HepG2 (cell line): ENCODE data around the gene FUT3. TPM values are rescaled to one million over a fixed set of nuclear protein-coding genes. Genes with fewer than 3 reads are reported as not detected.

Source experiments
- GATA4 ChIP-seq: sonication (generic); IDR thresholded peaks from 2 replicates; pipeline ENCODE4 v1.6.1; 2016; ENCODE audit warnings: antibody characterized with exemption, low read depth, borderline replicate concordance
- HNF4A ChIP-seq: sonication (generic); formaldehyde crosslinking; IDR thresholded peaks from 2 replicates; pipeline ENCODE4 v1.4.0; 2020; ENCODE audit warnings: missing genetic modification reagents
- ISL2 ChIP-seq: sonication (generic); formaldehyde crosslinking; IDR thresholded peaks from 2 replicates; pipeline ENCODE4 v1.5.0; 2020; ENCODE audit warnings: missing genetic modification reagents
- RAD51 ChIP-seq: fragments of 450-650 bp; IDR thresholded peaks from 2 replicates; pipeline ENCODE4 v1.6.1; 2016; ENCODE audit warnings: borderline replicate concordance
- RBAK ChIP-seq: sonication (generic); formaldehyde crosslinking; IDR thresholded peaks from 2 replicates; pipeline ENCODE4 v1.5.1; 2020; ENCODE audit warnings: mild to moderate bottlenecking, missing genetic modification reagents
- TEAD3 ChIP-seq: optimal IDR thresholded peaks from 2 replicates; pipeline ENCODE3; 2016; ENCODE audit warnings: borderline replicate concordance
- THAP11 ChIP-seq: IDR thresholded peaks from 2 replicates; pipeline ENCODE4 v1.6.1; 2016; ENCODE audit warnings: missing biosample characterization, missing genetic modification reagents
- ZBTB21 ChIP-seq: sonication (generic); formaldehyde crosslinking; IDR thresholded peaks from 2 replicates; pipeline ENCODE4 v1.4.0; 2020; ENCODE audit warnings: missing genetic modification reagents
- ZEB1 ChIP-seq: IDR thresholded peaks from 2 replicates; pipeline ENCODE4 v1.6.1; 2012; ENCODE audit warnings: mild to moderate bottlenecking, low read depth, inconsistent platforms; ENCODE audit not compliant: insufficient replicate concordance
- ZNF451 ChIP-seq: sonication (generic); formaldehyde crosslinking; IDR thresholded peaks from 2 replicates; pipeline ENCODE4 v1.5.0; 2020; ENCODE audit warnings: mild to moderate bottlenecking, missing genetic modification reagents
- ZNF543 ChIP-seq: sonication (generic); formaldehyde crosslinking; IDR thresholded peaks from 2 replicates; pipeline ENCODE4 v1.4.0; 2020; ENCODE audit warnings: mild to moderate bottlenecking, missing genetic modification reagents
- ZNF556 ChIP-seq: sonication (generic); formaldehyde crosslinking; IDR thresholded peaks from 2 replicates; pipeline ENCODE4 v1.4.0; 2020; ENCODE audit warnings: mild to moderate bottlenecking, missing genetic modification reagents, borderline replicate concordance
- ZNF761 ChIP-seq: sonication (generic); formaldehyde crosslinking; conservative IDR thresholded peaks from 2 replicates; pipeline ENCODE4 v1.4.0; 2020; ENCODE audit warnings: mild to moderate bottlenecking, missing genetic modification reagents
- polyA plus RNA-seq, 8 experiments: library from polyadenylated mRNA; depleted of rRNA in 3 of 8; stranded (reverse) in 7 of 8; unstranded in 1 of 8; fragments of >200 nt; fragmentation: Illumina TruSeq in 4 of 8; extraction: Trizol in 4 of 8; gene quantifications; 2 replicates each; pipeline versions ENCODE4 v1.2.1 to v1.2.3, GENCODE V29; 2011 to 2016; ENCODE audit warnings: low read depth in 4 of 8, missing spikeins in 1 of 8, mixed read lengths in 1 of 8; ENCODE audit not compliant: insufficient read depth in 1 of 8
- total RNA-seq, 5 experiments: library from RNA; depleted of rRNA; stranded (reverse); fragments of >200 nt; fragmentation: Illumina TruSeq; extraction: Trizol; gene quantifications; 2 replicates each; pipeline ENCODE4 v1.2.3, GENCODE V29; 2016; ENCODE audit warnings: low read depth in 1 of 5
- TF ChIP-seq, protein P1 (sequence below): sonication (generic); formaldehyde crosslinking; IDR thresholded peaks from 2 replicates; pipeline ENCODE4 v1.5.1; 2020; ENCODE audit warnings: mild to moderate bottlenecking, missing genetic modification reagents, borderline replicate concordance
- TF ChIP-seq, protein P2 (sequence below), 2 experiments: sonication (generic) in 1 of 2; formaldehyde crosslinking in 1 of 2; IDR thresholded peaks; 2 replicates each; pipeline versions ENCODE4 v1.5.1 to v1.6.1; 2011 to 2020; ENCODE audit warnings: borderline replicate concordance in 1 of 2, low read depth in 1 of 2, low read length in 1 of 2, mild to moderate bottlenecking in 1 of 2, missing genetic modification reagents in 1 of 2, moderate library complexity in 1 of 2
- TF ChIP-seq, protein P3 (sequence below): sonication (generic); formaldehyde crosslinking; IDR thresholded peaks from 2 replicates; pipeline ENCODE4 v1.5.1; 2020; ENCODE audit warnings: mild to moderate bottlenecking, missing genetic modification reagents, moderate library complexity
- TF ChIP-seq, protein P4 (sequence below): IDR thresholded peaks from 2 replicates; pipeline ENCODE4 v1.6.1; 2016; ENCODE audit warnings: low read depth

The FUT3 gene
- total and polyA plus RNA-seq, 2 of the 13 experiments (the other 11 are each of a cell fraction or from before 2014, with no cell fraction given), result 0.53 to 1.1 TPM

DNA sequence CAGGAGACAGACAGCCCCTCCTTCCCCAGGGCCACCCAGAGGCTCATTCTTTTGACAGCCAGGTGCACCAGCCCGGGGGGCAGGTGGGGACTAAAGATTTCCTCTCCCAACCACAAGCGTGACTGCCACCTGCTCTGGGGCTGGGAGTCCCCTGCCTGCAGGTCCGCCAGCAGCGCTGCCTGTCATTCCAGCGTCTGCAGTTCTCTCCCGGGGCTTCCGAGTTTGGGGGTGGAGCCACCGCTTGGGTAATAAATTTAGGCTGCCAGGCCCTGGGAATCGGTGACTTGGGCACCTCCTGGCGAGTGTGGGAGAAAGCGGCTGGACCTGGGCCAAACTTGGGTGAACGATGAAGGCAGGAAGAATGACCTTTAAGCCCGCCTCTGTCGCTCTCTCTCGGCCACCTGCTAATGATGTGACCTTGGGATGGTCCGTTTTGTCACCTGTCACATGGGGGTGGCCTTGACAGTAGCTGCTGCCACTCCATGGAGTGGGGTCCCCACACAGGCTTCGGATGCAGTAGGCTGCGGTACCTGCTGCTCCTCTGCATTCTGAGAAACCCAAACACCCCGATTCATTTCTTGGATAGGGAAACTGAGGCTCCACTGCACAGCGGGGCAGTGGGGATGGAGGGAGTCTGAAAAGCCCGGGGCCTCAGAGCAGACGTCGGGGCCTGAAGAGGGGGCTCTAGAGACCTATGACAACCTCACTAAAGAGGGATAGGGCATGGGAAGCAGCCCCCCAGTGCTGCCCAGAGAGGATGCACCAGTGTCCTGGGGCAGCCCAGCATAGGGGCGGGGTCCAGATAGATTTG, 24.5 kb downstream of the FUT3 start (continued):
- TF ChIP-seq, protein P1, sequence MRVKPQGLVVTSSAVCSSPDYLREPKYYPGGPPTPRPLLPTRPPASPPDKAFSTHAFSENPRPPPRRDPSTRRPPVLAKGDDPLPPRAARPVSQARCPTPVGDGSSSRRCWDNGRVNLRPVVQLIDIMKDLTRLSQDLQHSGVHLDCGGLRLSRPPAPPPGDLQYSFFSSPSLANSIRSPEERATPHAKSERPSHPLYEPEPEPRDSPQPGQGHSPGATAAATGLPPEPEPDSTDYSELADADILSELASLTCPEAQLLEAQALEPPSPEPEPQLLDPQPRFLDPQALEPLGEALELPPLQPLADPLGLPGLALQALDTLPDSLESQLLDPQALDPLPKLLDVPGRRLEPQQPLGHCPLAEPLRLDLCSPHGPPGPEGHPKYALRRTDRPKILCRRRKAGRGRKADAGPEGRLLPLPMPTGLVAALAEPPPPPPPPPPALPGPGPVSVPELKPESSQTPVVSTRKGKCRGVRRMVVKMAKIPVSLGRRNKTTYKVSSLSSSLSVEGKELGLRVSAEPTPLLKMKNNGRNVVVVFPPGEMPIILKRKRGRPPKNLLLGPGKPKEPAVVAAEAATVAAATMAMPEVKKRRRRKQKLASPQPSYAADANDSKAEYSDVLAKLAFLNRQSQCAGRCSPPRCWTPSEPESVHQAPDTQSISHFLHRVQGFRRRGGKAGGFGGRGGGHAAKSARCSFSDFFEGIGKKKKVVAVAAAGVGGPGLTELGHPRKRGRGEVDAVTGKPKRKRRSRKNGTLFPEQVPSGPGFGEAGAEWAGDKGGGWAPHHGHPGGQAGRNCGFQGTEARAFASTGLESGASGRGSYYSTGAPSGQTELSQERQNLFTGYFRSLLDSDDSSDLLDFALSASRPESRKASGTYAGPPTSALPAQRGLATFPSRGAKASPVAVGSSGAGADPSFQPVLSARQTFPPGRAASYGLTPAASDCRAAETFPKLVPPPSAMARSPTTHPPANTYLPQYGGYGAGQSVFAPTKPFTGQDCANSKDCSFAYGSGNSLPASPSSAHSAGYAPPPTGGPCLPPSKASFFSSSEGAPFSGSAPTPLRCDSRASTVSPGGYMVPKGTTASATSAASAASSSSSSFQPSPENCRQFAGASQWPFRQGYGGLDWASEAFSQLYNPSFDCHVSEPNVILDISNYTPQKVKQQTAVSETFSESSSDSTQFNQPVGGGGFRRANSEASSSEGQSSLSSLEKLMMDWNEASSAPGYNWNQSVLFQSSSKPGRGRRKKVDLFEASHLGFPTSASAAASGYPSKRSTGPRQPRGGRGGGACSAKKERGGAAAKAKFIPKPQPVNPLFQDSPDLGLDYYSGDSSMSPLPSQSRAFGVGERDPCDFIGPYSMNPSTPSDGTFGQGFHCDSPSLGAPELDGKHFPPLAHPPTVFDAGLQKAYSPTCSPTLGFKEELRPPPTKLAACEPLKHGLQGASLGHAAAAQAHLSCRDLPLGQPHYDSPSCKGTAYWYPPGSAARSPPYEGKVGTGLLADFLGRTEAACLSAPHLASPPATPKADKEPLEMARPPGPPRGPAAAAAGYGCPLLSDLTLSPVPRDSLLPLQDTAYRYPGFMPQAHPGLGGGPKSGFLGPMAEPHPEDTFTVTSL (CRISPR knock-in tag), result no peak
- TF ChIP-seq, protein P2, sequence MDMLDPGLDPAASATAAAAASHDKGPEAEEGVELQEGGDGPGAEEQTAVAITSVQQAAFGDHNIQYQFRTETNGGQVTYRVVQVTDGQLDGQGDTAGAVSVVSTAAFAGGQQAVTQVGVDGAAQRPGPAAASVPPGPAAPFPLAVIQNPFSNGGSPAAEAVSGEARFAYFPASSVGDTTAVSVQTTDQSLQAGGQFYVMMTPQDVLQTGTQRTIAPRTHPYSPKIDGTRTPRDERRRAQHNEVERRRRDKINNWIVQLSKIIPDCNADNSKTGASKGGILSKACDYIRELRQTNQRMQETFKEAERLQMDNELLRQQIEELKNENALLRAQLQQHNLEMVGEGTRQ (IDR thresholded peaks at IDR 0.05; ENCODE audit: low read depth, low read length), result peak; percentile 39; the same call in 1 of the 2 replicates
- TF ChIP-seq, protein P2 (CRISPR knock-in tag; IDR thresholded peaks at IDR 0.05; ENCODE audit: borderline replicate concordance), result no peak
- 0 out of 2 replicates have a peak, but pooled peaks have one; percentile 83 for TF ChIP-seq ZNF451
- peak; percentile 93 for TF ChIP-seq RBAK
- peak; percentile 80 for TF ChIP-seq ZNF761 (CRISPR knock-in tag)
- TF ChIP-seq ZNF556 (CRISPR knock-in tag), result 0 out of 2 replicates have a peak, but pooled peaks have one; percentile 64
- TF ChIP-seq ZEB1, result peak; percentile 58
- TF ChIP-seq ZBTB21 (CRISPR knock-in tag), result no peak
- no peak for TF ChIP-seq GATA4
- 0 out of 2 replicates have a peak, but pooled peaks have one; percentile 43 for TF ChIP-seq ZNF543 (CRISPR knock-in tag)
- peak; percentile 66 for TF ChIP-seq THAP11 (CRISPR knock-in tag)
- TF ChIP-seq, protein P3, sequence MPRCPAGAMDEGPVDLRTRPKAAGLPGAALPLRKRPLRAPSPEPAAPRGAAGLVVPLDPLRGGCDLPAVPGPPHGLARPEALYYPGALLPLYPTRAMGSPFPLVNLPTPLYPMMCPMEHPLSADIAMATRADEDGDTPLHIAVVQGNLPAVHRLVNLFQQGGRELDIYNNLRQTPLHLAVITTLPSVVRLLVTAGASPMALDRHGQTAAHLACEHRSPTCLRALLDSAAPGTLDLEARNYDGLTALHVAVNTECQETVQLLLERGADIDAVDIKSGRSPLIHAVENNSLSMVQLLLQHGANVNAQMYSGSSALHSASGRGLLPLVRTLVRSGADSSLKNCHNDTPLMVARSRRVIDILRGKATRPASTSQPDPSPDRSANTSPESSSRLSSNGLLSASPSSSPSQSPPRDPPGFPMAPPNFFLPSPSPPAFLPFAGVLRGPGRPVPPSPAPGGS, result peak; percentile 46; the same call in 1 of the 2 replicates
- peak; percentile 24 for TF ChIP-seq TEAD3
- peak; percentile 89 for TF ChIP-seq HNF4A (CRISPR knock-in tag)
- no peak for TF ChIP-seq RAD51
- TF ChIP-seq, protein P4, sequence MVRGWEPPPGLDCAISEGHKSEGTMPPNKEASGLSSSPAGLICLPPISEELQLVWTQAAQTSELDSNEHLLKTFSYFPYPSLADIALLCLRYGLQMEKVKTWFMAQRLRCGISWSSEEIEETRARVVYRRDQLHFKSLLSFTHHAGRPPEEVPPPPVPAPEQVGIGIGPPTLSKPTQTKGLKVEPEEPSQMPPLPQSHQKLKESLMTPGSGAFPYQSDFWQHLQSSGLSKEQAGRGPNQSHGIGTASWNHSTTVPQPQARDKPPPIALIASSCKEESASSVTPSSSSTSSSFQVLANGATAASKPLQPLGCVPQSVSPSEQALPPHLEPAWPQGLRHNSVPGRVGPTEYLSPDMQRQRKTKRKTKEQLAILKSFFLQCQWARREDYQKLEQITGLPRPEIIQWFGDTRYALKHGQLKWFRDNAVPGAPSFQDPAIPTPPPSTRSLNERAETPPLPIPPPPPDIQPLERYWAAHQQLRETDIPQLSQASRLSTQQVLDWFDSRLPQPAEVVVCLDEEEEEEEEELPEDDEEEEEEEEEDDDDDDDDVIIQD (CRISPR knock-in tag), result peak; percentile 69; the same call in 1 of the 2 replicates
- TF ChIP-seq ISL2 (CRISPR knock-in tag), result peak; percentile 47; the same call in 1 of the 2 replicates
